Esophagus (tissue), 2 donors: Measurements from ENCODE around the gene PAX3. TPM values are rescaled to one million over a fixed set of nuclear protein-coding genes. Genes with fewer than 3 reads are reported as not detected.

Source experiments
- H3K27ac ChIP-seq, 2 donors: one replicate each; pipeline ENCODE4 v1.5.1; 2013; ENCODE audit warnings: low read depth in 2 of 2, mild to moderate bottlenecking in 2 of 2, inconsistent platforms in 1 of 2, low read length in 1 of 2, moderate library complexity in 1 of 2
- H3K27me3 ChIP-seq, 2 donors: one replicate each; pipeline ENCODE4 v1.6.1; 2013; ENCODE audit warnings: low read length in 2 of 2, control low read depth in 1 of 2, mild to moderate bottlenecking in 1 of 2; ENCODE audit not compliant: insufficient read depth in 2 of 2, control insufficient read depth in 1 of 2
- H3K36me3 ChIP-seq, 2 donors: one replicate each; pipeline ENCODE4 v1.6.1; 2013; ENCODE audit warnings: low read length in 1 of 2; ENCODE audit not compliant: control insufficient read depth in 2 of 2, insufficient read depth in 2 of 2
- H3K4me1 ChIP-seq, 2 donors: one replicate each; pipeline ENCODE4 v1.6.1; 2013; ENCODE audit warnings: low read length in 1 of 2; ENCODE audit not compliant: control insufficient read depth in 2 of 2, insufficient read depth in 2 of 2
- H3K4me3 ChIP-seq, 2 donors: one replicate each; pipeline ENCODE4 v1.5.1; 2013; ENCODE audit warnings: low read length in 2 of 2, mild to moderate bottlenecking in 2 of 2, low read depth in 1 of 2, moderate library complexity in 1 of 2
- H3K9me3 ChIP-seq, 2 donors: one replicate each; pipeline ENCODE4 v1.6.1; 2013; ENCODE audit warnings: mild to moderate bottlenecking in 2 of 2, low read depth in 1 of 2, low read length in 1 of 2, moderate library complexity in 1 of 2; ENCODE audit not compliant: control insufficient read depth in 2 of 2, insufficient read depth in 1 of 2
- WGBS, 2 donors: extraction: QIAGEN DNeasy Blood & Tissue Kit; methylation state at CpG; one replicate each; pipeline ENCODE4 v1.1.7; 2013; 5-methylcytosine and 5-hydroxymethylcytosine counted together
- polyA plus RNA-seq, 2 donors: library from polyadenylated mRNA; stranded (reverse); fragments of 200-250 nt; gene quantifications; one replicate each; pipeline ENCODE4 v1.2.3, GENCODE V29; 2013
- donor health status: healthy with polysubstance abuse.
- donor health status: Bipolar disorder and iron deficiency.

PAX3 gene
- polyA plus RNA-seq, 2 donors = not detected

DNA sequence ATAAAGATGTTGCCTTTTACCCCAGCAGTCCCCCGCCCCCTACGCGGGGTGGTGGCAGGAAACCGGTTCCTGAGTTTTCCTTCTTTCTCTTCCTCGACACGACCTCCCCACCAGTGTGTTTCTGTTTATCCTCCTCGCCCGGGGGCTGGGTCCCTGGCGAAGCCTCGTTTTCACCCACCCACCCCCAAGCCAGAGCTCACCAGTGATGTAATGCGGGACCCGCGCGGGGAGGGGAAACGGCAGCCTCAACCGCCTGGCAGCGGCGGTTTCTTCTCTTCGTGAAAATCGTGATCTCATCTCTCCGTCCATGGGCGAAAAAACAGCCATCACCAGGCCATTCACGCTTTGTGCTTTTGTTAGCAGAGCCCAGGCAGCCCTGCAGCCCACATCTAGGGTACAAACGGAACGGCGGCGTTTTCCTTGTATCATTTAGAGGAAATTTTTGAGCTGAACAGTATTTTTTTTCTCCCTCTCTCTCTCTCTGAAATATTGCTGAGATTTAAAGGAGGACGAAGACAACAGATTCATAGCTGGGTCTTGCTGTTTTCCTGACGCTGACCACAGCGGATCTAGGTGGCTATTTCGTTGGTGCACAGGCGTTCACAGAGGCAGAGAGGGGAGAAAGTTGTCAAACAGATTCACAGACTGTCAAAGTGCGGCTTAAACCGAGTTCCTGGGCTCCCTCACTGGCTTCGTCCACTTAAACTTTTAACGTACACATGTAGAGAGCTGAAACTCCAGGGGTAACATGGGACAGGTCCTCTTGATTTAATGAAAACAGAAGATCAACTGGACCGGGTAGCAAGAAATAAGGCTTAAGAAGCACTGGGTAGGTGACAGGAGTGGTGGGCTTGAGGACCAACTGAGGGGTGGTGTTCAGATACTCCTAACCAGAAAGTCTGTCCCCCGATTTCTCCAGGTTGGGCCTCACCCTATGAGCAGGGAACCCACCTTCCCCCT, 21.9 kb upstream of the PAX3 start:
- no peak overlapping the region for H3K27ac ChIP-seq
- H3K27me3 ChIP-seq = peaks cover 0 to 9% of the 10 kb centered on the region in 2 donors
- no peaks in the 10 kb centered on the region for H3K36me3 ChIP-seq
- H3K4me3 ChIP-seq = peak overlapping the region; percentile 31 to 56
- peaks cover 2 to 7% of the 10 kb centered on the region in 2 donors for H3K4me1 ChIP-seq
- 27 to 28% methylated on average over 36 to 38 of the region's 38 CpGs for WGBS, 2 donors
- H3K9me3 ChIP-seq = no peaks in the 10 kb centered on the region

DNA sequence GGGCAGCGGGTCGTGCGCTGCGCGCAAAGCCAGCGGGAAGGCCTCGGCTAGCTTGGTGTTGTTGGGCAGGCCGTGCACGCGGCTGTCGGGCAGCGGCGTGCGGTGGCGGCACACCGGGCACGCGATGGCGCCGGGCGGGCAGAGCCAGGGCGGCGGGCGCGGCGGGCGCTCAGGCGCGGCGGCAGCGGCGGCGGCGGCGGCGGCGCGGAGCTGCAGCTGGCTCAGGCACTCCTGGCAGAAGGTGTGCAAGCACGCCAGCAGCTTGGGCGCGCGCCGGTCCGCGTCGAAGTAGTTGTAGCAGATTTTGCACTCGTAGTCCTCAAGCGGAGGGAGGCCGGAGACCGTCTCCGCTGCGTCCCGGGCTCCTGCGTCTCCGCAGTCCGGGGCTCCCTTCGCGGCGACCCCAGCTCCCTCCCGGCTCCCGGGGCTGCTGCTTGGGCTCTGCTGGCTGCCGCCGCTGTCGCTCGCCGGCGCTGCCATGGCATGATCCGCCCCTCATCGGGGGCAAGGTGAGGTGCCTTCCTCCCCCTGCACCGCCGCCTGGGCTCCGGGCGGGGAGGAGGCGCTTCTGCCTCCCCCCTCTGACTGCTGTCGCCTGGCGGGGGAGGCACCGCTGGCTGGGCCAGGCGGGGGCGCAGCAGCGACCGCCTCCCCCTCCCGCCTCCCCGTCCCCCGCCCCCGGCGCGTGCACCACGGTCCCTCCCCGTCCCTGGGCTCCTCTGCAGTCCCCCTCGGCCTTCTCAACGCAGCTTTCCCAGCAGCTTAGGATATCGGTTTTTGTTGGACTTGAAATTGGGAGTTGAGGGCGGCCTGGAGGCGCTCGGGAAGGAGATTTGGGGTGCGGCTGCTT, 21.0 kb upstream of the PAX3 start:
- Histone ChIP-seq H3K9me3 (no peaks in the 10 kb centered on the region), H3K36me3 (no peaks in the 10 kb centered on the region), H3K27ac (no peak overlapping the region), H3K4me1 (peaks cover 2 to 7% of the 10 kb centered on the region in 2 donors), H3K4me3 (peak overlapping the region; percentile 53 to 56), H3K27me3 (peaks cover 0 to 9% of the 10 kb centered on the region in 2 donors)
- WGBS, 2 donors = 0 to 1% methylated on average over 32 to 96 of the region's 96 CpGs

DNA sequence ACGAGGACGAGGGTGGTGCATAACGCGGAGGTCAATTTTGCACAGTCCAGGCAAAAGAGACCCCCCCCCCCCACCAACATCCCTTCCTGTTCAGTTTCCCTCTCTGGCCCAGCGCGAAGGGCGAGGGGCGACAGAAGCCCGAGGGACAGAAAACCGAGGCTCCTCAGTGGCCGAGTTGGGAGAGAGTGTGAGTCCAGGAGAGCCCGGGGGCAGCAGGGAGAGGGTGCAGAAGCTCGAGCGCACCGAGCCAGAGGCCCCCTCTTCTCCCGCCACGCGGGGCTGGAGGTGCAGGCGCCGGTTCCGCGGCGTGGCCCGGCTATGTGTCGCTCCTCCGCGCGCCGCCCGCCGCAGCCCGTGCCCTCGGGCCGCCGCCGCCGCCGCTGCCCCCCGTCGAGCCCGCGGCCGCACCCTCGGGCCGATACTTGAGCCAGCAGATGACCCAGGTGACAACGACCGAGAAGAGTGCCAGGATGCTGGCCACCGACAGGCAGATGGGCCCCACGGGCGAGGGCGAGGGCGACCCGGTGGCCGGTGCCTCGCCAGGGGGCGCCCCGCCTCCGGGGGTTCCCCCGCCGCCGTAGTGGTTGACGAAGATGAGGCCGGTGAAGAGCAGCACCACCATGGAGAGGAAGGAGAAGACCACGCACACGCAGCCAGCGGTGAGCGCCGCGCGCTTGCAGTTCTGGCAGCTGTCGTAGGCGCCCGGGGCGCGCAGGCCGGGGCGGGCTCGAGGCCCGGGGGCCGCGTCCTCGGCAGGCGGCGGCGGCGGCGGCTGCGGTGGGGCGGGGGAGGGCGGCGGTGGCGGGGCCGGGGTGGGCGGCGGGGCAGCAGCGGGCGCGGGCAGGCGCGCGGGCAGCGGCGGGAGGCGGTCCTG, 20.2 kb upstream of the PAX3 start:
- Histone ChIP-seq H3K9me3 (no peaks in the 10 kb centered on the region), H3K4me1 (peaks cover 2 to 7% of the 10 kb centered on the region in 2 donors), H3K27me3 (peaks cover 0 to 9% of the 10 kb centered on the region in 2 donors), H3K27ac (no peak overlapping the region), H3K36me3 (no peaks in the 10 kb centered on the region), H3K4me3 (peak overlapping the region; percentile 56 to 57)
- WGBS, 2 donors = 0 to 1% methylated on average over 43 to 104 of the region's 104 CpGs

DNA sequence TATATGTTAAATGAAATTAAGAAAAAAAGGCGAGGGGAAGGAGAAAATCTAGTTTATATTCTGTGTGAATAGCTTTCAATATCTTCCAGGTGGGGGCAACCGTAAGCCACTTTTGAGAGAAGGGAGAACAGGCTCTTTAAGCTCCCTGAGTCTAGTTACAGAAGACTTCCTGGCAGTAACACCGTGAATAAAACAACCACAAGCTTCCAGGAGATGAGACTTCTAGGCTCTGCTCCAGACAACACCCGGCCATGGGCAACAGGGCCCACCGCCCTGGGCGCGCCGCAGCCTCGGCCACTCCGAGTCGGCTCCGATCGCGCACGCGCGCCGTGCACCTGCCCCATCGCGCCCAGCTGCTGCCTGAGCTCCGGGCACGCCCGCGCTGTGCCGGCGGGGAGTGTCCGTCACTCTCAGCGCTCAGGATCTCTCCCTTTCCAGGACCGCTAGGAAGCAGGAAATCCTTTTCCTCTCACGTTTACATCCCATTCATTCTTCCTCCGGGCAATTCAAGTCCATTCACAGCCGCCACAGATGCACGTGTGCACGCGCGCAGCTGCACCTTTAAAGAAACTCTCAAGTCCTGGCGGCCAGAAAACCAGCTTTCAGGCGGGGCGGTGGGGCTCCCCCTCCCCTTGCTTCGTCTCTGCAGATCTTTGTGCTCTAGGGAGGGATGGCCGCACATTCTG, 19.4 kb upstream of the PAX3 start:
- peak overlapping the region in 1 of 2 donors; percentile 22 for H3K27ac ChIP-seq
- H3K27me3 ChIP-seq = peaks cover 0 to 10% of the 10 kb centered on the region in 2 donors
- H3K4me1 ChIP-seq = peaks cover 2 to 7% of the 10 kb centered on the region in 2 donors
- H3K36me3 ChIP-seq = no peaks in the 10 kb centered on the region
- peak overlapping the region; percentile 56 to 57 for H3K4me3 ChIP-seq
- WGBS, 2 donors = 1% methylated on average over 41 of the region's 41 CpGs
- no peaks in the 10 kb centered on the region for H3K9me3 ChIP-seq

DNA sequence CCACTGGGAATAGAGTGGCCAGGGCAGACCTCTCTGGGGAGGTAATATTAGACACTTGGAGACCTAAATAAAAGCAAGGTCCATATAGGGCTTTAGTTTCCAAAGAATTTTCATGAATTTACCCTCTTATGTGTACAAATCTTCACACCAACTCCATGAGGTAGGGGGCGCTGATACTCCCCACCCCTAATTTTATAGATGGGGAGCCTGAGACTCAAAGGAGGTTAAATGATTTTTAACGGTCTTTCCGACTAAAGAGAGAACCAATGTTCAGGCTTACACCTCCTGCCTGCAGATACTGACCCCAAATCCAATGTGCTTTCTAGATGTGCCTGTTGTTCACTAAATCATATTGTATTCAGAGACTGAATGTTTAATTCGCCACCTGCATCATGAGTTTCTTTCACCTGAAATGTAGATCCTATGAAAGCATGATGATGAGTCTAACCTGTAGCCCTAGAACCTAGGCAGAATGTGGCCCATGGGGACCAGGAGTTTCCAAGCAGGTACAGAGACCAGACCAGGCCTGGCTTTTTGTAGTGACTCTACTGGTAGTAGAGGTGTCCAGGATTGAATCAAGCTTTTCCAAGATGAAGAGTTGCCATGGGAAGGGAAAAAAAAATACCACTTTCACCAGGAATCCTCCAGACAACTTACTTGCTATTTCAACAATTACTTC, 16.8 kb upstream of the PAX3 start:
- peaks cover 0 to 8% of the 10 kb centered on the region in 2 donors for H3K9me3 ChIP-seq
- H3K27me3 ChIP-seq = peaks cover 5 to 33% of the 10 kb centered on the region in 2 donors
- no peaks in the 10 kb centered on the region for H3K36me3 ChIP-seq
- 32 to 59% methylated on average over 4 of the region's 4 CpGs for WGBS, 2 donors
- H3K4me1 ChIP-seq = peaks cover 5 to 7% of the 10 kb centered on the region in 2 donors
- no peak overlapping the region for H3K4me3 ChIP-seq
- H3K27ac ChIP-seq = no peak overlapping the region

DNA sequence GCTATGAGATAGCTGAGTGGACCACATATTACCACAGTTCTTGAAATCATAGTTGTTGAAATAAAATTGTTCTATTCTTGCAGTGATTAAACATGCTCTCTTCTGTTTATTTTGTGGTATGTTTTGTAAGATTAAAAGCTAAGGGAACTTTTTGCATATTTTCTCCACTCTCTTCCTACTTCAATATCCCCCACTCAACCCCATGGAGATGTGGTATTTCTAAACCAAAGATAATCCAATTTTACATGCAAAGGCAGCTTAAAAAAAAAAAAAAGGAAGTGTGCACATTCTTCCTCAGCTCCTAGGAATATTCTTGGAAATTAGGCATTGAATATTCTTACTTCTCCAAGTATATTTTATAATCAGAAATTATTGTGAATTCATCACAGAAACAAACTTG, 15.0 kb upstream of the PAX3 start:
- H3K4me1 ChIP-seq = peaks cover 3 to 7% of the 10 kb centered on the region in 2 donors

DNA sequence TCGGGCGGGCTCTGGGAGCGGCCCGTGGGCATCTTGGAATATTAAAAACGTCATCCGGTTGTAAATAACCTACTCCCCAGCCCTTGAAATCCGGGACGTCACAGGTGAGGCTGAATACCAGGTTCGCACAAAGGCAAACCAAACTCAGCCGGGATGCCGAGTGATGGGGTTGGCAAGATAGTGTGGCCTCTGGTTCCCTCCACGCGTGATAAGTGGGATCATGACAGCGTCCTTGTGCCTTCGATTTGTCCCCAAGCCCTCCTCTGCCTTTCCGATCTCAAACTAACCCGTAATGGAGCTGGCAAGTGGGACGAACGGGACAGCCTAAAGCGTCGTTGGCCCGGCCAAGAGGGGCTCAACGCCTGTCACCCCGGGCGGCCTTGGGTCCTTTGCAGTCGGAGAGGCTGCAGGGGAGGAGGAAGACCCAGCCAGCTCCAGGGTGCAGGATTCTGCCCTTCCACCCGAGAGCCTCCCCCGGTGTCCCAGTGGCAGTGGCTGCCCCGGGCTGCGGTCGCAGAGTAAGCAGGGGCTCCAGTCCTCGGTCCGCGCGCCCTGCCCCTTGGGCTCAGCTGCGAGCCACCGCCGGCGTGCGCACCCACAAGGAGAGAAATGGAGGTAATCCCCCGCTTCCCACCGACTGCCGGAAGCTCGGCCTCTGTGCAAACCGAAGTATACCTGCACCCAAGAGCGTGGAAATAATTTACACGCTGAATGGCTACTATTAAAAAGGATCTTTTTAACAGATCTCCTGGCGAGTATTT, 13.4 kb upstream of the PAX3 start:
- Histone ChIP-seq H3K36me3 (no peaks in the 10 kb centered on the region), H3K27me3 (peaks cover 5 to 47% of the 10 kb centered on the region in 2 donors), H3K9me3 (peaks cover 0 to 10% of the 10 kb centered on the region in 2 donors), H3K4me3 (no peak overlapping the region), H3K4me1 (peaks cover 0 to 3% of the 10 kb centered on the region in 2 donors), H3K27ac (no peak overlapping the region)
- WGBS, 2 donors = 7 to 10% methylated on average over 48 of the region's 48 CpGs

More for the DNA sequence above, 15.0 kb upstream of the PAX3 start:
- Histone ChIP-seq H3K27me3 (peaks cover 5 to 33% of the 10 kb centered on the region in 2 donors), H3K4me3 (no peak overlapping the region), H3K27ac (no peak overlapping the region), H3K36me3 (no peaks in the 10 kb centered on the region), H3K9me3 (peaks cover 0 to 8% of the 10 kb centered on the region in 2 donors)
